ENCODE data around the gene COPZ1. TPM values are rescaled to one million over a fixed set of nuclear protein-coding genes. Genes with fewer than 3 reads are reported as not detected.

The COPZ1 gene
- polyA plus RNA-seq, 3 donors = 78.9 to 190 (median 176) TPM

DNA sequence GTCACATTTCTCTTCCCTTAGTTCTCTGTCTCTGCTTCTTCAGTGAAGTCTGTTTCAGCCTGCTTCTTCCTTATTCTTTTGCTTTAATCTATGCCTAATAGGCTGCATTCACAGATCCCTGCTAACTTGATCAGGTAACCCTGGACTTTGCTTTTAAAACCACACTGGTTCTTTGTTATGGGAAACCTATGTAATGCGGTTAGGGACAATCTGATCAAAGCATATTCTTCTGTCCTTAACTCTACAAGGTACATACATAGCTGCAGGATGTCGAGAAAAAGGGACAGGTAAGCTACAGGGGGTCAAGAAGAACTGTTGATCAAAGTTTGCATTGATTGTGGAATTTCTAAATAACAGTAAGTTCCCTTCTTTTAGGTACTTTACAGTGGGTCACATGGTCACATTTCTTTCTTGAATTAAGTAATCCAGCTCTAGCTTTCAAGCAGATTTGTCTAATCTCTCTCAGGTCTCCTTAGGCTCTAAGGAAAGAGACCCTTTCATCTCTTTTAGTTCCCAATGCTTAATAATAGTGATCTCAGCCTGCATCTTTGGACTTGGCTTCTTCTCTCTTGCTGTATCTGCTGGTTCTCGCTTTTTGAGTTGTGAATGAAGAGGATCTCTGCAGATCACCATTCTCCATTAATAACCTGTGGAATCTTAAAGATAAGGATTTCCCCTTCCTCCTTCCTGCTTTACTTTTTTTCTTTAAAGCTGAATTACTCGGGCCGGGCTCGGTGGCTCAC, 3.8 kb downstream of the COPZ1 start:
- Histone ChIP-seq H2AFZ (ENCODE audit: insufficient read depth, low read depth, low read length, poor library complexity, severe bottlenecking) (peak overlapping the region; percentile 45), H3K9ac (ENCODE audit: insufficient read depth, low read length, poor library complexity, severe bottlenecking) (peak overlapping the region; percentile 15), H3K4me1 (ENCODE audit: control insufficient read depth in 1 of 2, insufficient read depth in 2 of 2, low read length in 2 of 2) (peaks cover 73 to 84% of the 10 kb centered on the region in 2 donors), H3K27me3 (ENCODE audit: control insufficient read depth in 2 of 2, insufficient read depth in 2 of 2, low read length in 2 of 2) (no peaks in the 10 kb centered on the region), H3K27ac (ENCODE audit: low read depth in 1 of 2, low read length in 2 of 2) (peak overlapping the region; percentile 51 to 77), H3K9me3 (replicated peaks in 1 of 2; ENCODE audit: control insufficient read depth in 1 of 2, insufficient read depth in 1 of 2, low read length in 2 of 2) (no peaks in the 10 kb centered on the region), H4K20me1 (ENCODE audit: insufficient read depth, low read length) (peaks cover 3% of the 10 kb centered on the region), H3K79me2 (ENCODE audit: insufficient read depth, low read length) (peaks cover 89% of the 10 kb centered on the region), H3K4me3 (replicated peaks in 1 of 3; ENCODE audit: low read depth in 2 of 3, low read length in 3 of 3) (peak overlapping the region in 1 of 3 experiments; percentile 55), H3K4me2 (replicated peaks; ENCODE audit: extremely low read depth, low read length, poor library complexity, severe bottlenecking) (peak overlapping the region; percentile 31), H3K36me3 (replicated peaks in 1 of 2; ENCODE audit: control insufficient read depth in 1 of 2, insufficient read depth in 2 of 2, low read length in 2 of 2) (no peaks in the 10 kb centered on the region)
- Mint-ChIP-seq H3K4me1 (peaks cover 72% of the 10 kb centered on the region), H3K4me3 (peak overlapping the region; percentile 61 to 77), H3K9me3 (no peaks in the 10 kb centered on the region), H3K27ac (peak overlapping the region; percentile 81 to 94 (median 87)), H3K27me3 (ENCODE audit: low read depth in 3 of 3) (no peaks in the 10 kb centered on the region), H3K36me3 (peaks cover 0 to 4% of the 10 kb centered on the region in 2 donors)
- peak in 1 of 3 donors; percentile 43 for DNase-seq
- TF ChIP-seq CTCF (IDR thresholded peaks at IDR 0.05) = no peak
- intact Hi-C loops (cut with micrococcal nuclease) = loop anchor here (2.0 to 10.0 kb wide), 3 partner anchors 28 to 54 kb away; partner anchors contain the start of gene NFE2 (in 1 of the 2)
- 100% methylated on average over 1 of the region's 6 CpGs for WGBS (ENCODE audit: insufficient coverage)

- no peak overlapping the region for H3K4me3 ChIP-seq (replicated peaks in 1 of 3; ENCODE audit: low read depth in 2 of 3, low read length in 3 of 3)
- no peaks in the 10 kb centered on the region for H3K27me3 ChIP-seq (ENCODE audit: control insufficient read depth in 2 of 2, insufficient read depth in 2 of 2, low read length in 2 of 2)
- no peaks in the 10 kb centered on the region for H3K36me3 ChIP-seq (replicated peaks in 1 of 2; ENCODE audit: control insufficient read depth in 1 of 2, insufficient read depth in 2 of 2, low read length in 2 of 2)
- H3K36me3 Mint-ChIP-seq = peaks cover 0 to 11% of the 10 kb centered on the region in 2 donors
- no peaks in the 10 kb centered on the region for H3K9me3 ChIP-seq (replicated peaks in 1 of 2; ENCODE audit: control insufficient read depth in 1 of 2, insufficient read depth in 1 of 2, low read length in 2 of 2)
- no peaks in the 10 kb centered on the region for H3K27me3 Mint-ChIP-seq (ENCODE audit: low read depth in 3 of 3)
- H3K4me1 Mint-ChIP-seq = peaks cover 64% of the 10 kb centered on the region
- no peak overlapping the region for H3K4me3 Mint-ChIP-seq
- DNase-seq = no peak
- no peaks in the 10 kb centered on the region for H3K9me3 Mint-ChIP-seq
- H3K79me2 ChIP-seq (ENCODE audit: insufficient read depth, low read length) = peaks cover 90% of the 10 kb centered on the region
- H3K27ac ChIP-seq (ENCODE audit: low read depth in 1 of 2, low read length in 2 of 2) = peak overlapping the region; percentile 23 to 76
- peaks cover 3% of the 10 kb centered on the region for H4K20me1 ChIP-seq (ENCODE audit: insufficient read depth, low read length)
- no peak overlapping the region for H2AFZ ChIP-seq (ENCODE audit: insufficient read depth, low read depth, low read length, poor library complexity, severe bottlenecking)
- H3K27ac Mint-ChIP-seq = peak overlapping the region in 6 of 7 donors; percentile 9 to 79 (median 54)
- peaks cover 65 to 75% of the 10 kb centered on the region in 2 donors for H3K4me1 ChIP-seq (ENCODE audit: control insufficient read depth in 1 of 2, insufficient read depth in 2 of 2, low read length in 2 of 2)
- no peak overlapping the region for H3K4me2 ChIP-seq (replicated peaks; ENCODE audit: extremely low read depth, low read length, poor library complexity, severe bottlenecking)
- WGBS (ENCODE audit: insufficient coverage) = 100% methylated on average over 1 of the region's 5 CpGs
- no peak overlapping the region for H3K9ac ChIP-seq (ENCODE audit: insufficient read depth, low read length, poor library complexity, severe bottlenecking)
- intact Hi-C loops (cut with micrococcal nuclease) = loop anchor here (2.0 to 10.0 kb wide), 4 partner anchors 29 to 55 kb away; partner anchors contain the start of gene NFE2 (in 1 of the 2)
- no peak for TF ChIP-seq CTCF (IDR thresholded peaks at IDR 0.05)
Measured at GRCh38 chr12:54329759-54330158, 4.8 kb downstream of the COPZ1 start.
